GM12873 (cell line): Measurements from ENCODE around the gene MPRIP.
A peak's percentile ranks its signal among the peaks of the same experiment; 100 is the strongest.

Source experiments
- CTCF ChIP-seq: IDR thresholded peaks from 2 replicates; pipeline ENCODE4 v1.5.1; 2012; ENCODE audit warnings: low read depth, mild to moderate bottlenecking, moderate library complexity, low read length, control low read depth; ENCODE audit not compliant: insufficient read depth; ENCODE audit errors: missing control alignments

Gene MPRIP

GRCh38 chr17:17042384-17042736 is at the start of gene MPRIP:
Gene MPRIP, plus strand, starts transcription at chr17:17042457. Its CDS starts 392 bp downstream, at chr17:17042849.
- TF ChIP-seq CTCF, result no peak

GRCh38 chr17:16994631-16995030 is 47.6 kb upstream of the MPRIP start:
- TF ChIP-seq CTCF, result no peak

- TF ChIP-seq CTCF, result no peak
These were observed 46.3 kb upstream of the MPRIP start for GRCh38 chr17:16995930-16996329.

GRCh38 chr17:16997514-16998429 is 44.5 kb upstream of the MPRIP start:
- TF ChIP-seq CTCF, result peak; percentile 30

GRCh38 chr17:16999931-17000625 is 42.2 kb upstream of the MPRIP start:
- TF ChIP-seq CTCF, result no peak

GRCh38 chr17:17001076-17001777 is 41.0 kb upstream of the MPRIP start:
- TF ChIP-seq CTCF, result no peak
